ENCODE measurements around the gene PLEKHG5. TPM values are rescaled to one million over a fixed set of nuclear protein-coding genes. Genes with fewer than 3 reads are reported as not detected.
A peak's percentile ranks its signal among the peaks of the same experiment; 100 is the strongest.
"Not testable (repeated sequence)": the region's sequence is repeated elsewhere in the genome, so short reads cannot be mapped to it uniquely, and the experiment has no call there.

PLEKHG5 gene
- total and polyA plus RNA-seq, 2 experiments from 2014 or later, result 9.6 to 34.8 TPM

DNA sequence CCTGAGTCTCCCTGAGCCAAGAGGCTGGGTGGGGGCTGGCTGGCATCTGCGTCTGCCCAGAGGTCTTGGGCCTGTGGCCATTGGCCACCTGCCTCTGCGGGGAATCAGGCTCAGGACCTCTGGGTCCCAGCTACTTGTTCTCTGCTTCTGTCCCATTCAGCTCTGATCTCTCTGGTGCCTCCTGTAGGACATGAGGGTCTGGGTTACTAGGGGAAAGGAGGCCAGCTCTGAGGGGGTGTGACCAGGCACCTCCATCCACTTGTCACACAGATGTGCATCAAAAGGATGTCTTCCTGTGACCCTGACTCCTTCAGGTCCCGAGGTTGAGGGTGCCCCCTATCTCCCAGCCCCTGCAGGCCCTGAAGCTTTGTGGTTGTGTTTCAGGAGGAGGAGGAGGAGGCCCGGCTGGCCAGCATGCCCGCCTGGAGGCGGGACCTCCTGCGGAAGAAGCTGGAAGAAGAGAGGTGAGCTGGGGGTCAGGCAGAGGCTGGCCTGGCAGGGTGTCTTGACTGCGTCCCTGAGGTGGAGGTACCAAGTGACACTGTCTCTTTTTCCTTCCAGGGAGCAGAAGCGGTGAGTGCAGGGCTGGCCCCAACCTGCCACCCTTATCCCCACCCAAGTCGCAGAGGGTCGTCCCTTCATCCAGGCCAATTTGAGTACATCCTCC lies 34.5 kb downstream of the PLEKHG5 start:
- H3K4me1 ChIP-seq (ENCODE audit: low read depth), result no peaks in the 10 kb centered on the region
- H3K27me3 ChIP-seq, result no peaks in the 10 kb centered on the region
- TF ChIP-seq, protein P1, sequence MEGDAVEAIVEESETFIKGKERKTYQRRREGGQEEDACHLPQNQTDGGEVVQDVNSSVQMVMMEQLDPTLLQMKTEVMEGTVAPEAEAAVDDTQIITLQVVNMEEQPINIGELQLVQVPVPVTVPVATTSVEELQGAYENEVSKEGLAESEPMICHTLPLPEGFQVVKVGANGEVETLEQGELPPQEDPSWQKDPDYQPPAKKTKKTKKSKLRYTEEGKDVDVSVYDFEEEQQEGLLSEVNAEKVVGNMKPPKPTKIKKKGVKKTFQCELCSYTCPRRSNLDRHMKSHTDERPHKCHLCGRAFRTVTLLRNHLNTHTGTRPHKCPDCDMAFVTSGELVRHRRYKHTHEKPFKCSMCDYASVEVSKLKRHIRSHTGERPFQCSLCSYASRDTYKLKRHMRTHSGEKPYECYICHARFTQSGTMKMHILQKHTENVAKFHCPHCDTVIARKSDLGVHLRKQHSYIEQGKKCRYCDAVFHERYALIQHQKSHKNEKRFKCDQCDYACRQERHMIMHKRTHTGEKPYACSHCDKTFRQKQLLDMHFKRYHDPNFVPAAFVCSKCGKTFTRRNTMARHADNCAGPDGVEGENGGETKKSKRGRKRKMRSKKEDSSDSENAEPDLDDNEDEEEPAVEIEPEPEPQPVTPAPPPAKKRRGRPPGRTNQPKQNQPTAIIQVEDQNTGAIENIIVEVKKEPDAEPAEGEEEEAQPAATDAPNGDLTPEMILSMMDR (IDR thresholded peaks at IDR 0.05; ENCODE audit: low read depth, low read length), result no peak
- no peak overlapping the region for H3K4me3 ChIP-seq
- DNase-seq (ENCODE audit: low read depth in 1 of 2, low spot score in 1 of 2), result no peak
- H3K36me3 ChIP-seq, result no peaks in the 10 kb centered on the region
- H3K27ac ChIP-seq, result no peak overlapping the region
- H3K9me3 ChIP-seq (ENCODE audit: low read depth), result no peaks in the 10 kb centered on the region

DNA sequence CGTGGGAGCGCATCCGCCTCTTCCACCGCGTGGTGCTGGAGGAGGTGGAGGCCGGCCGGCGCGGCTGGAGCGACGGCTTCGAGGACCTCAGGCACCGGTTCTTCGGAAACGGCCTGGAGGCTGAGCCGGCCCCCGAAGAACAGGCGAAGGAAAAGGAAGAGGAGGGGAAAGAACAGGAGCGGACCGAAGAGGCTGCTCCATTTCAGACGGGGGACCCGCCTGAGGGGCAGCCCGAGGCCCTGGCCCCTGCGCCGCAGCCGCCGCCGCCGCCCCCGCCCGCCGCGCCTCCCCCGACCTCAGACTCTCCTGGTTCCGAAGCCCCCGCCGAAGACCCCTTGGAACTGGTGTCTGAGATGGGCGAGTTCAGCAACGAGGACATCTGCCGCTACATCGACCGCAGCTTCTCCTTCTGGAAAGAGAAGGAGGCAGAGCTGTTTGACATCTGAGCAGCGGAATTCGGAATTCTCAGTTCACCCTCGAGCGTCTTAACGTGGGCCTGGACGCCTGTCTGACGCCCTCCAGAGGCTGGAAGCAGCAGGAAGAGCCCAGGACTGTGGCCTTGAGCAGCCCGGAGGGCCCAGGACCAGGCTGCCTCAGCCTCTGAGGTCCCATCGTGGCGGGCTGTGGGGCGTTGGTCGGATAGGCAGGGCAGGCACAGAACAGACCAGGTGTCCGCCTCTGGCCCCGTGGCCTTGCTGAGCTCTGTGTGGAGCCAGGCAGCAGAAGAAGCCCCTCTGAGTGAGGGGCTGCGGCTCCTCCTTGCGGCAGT lies 35.5 kb downstream of the PLEKHG5 start:
- not testable (repeated sequence) for DNase-seq (ENCODE audit: low read depth in 1 of 2, low spot score in 1 of 2); H3K4me1 ChIP-seq (ENCODE audit: low read depth); H3K36me3 ChIP-seq; H3K9me3 ChIP-seq (ENCODE audit: low read depth); H3K27me3 ChIP-seq; H3K27ac ChIP-seq; H3K4me3 ChIP-seq

DNA sequence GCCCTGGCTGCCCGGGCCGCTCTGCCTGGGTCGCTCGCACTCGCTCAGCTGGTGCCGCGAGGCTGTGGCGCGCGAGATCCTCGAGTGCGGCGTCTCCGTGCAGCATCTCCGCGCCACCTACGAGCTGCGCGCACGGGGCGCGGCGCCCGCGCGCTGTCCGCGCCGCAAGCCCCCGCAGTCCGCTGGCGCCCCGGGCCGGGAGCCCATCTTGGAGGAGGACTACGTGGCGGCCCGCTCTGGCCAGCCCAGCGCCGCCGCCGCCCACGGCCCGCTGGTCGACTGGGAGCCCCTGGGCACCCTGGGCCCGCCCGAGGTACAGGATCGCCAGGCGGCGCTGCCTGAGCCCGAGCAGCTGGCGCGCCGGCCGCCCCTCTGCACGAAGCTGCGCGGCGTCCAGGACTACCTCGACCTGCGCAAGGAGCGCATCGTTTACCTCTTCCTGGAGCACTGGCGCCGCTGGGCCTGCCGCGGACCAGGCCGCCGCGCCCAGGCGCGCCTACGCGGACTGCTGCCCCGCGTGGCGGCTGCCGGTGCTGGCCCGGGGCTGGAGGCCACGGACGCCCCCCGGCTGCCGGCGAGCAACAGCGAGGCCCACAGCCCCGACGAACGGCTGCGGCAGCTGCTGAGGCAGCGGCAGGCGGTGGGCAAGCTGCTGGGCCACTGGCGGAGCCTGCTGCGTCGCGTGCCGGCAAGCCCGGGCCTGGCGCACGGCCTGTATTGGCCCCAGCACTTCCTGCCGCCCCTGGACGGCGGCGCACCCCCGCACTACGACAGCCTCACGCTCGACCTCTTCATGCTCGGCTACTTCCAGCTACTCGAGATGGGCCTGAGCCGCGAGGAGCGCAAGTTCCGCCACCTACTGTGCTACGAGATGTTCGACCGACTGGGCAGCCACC lies 36.4 kb downstream of the PLEKHG5 start:
- TF ChIP-seq, protein P1 (IDR thresholded peaks at IDR 0.05; ENCODE audit: low read depth, low read length), result no peak
- H3K36me3 ChIP-seq, result no peaks in the 10 kb centered on the region
- DNase-seq (ENCODE audit: low read depth in 1 of 2, low spot score in 1 of 2), result peak in 1 of 2 donors; percentile 29
- H3K4me1 ChIP-seq (ENCODE audit: low read depth), result no peaks in the 10 kb centered on the region
- no peak overlapping the region for H3K27ac ChIP-seq
- H3K27me3 ChIP-seq, result no peaks in the 10 kb centered on the region
- H3K4me3 ChIP-seq, result no peak overlapping the region
- H3K9me3 ChIP-seq (ENCODE audit: low read depth), result no peaks in the 10 kb centered on the region

DNA sequence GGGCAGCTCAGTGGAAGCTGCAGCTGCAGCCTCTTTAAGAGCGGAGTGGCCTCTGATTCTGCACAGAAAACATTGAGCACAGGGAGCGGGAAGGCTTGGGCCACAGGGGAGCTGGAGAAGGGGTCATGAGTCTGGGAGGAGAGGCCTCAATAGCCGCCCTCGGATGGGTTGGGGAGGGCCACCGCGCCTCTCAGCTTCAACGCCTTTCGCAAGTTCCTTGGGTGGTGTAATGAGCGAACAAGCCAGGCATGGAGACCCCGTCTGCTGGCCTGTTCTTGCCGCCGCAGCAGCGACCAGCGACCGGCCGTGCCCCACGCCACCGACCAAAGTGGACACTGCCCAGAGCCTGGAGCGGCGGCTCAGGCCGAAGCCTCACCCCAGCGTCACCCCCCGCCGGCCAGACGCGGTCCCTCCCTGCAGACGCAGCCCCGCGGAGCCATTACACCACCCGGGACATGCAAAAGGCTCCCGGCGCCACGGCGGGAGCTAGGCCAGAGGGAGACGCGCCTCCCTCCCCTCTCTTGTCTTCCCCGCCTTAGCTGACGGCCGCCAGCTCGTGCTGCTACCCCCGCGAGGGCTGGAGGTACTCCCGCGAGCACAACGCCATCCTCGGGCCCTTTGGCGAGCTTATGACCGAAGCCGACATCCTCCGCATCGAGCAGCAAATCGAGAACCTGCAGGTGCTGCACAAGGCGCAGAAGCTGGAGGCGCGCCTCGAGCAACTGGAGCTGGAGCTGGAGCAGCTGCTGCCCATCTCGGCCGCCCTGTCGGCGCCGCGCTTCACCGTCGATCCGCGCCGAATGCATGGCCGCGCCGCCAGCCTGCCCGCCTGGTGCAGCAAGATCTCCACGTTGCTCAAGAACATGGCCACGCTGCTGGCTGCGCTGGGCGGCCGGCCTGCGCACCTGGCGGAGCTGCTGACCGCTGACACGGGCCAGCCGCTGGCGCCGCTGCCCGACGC lies 37.3 kb downstream of the PLEKHG5 start:
- H3K4me1 ChIP-seq (ENCODE audit: low read depth); H3K4me3 ChIP-seq; H3K9me3 ChIP-seq (ENCODE audit: low read depth); H3K27ac ChIP-seq; H3K36me3 ChIP-seq; H3K27me3 ChIP-seq: not testable (repeated sequence)
- DNase-seq (ENCODE audit: low read depth in 1 of 2, low spot score in 1 of 2), result peak in 1 of 2 donors; percentile 30

DNA sequence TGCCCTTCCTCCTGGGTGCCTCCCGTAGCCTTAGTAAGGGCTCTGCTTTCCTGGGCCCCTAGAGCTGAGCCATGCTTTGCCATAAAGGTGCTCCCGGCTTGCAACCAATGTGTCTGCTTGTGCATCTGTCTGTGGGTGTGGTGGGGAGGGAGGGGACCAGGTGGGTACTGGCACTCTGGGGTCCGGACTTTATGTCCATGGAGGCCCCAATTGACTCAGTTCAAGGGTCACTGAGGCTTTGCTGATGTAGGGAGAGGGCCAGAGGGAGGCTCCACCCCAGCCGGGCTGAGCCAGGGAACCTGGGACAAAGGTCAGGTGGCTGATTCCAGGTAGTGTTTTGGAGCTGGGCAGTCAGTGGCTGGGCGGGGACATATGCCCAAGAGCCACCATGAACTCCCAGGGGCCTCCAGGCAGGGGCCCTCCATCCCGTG lies 40.5 kb downstream of the PLEKHG5 start:
- no peaks in the 10 kb centered on the region for H3K36me3 ChIP-seq
- H3K27me3 ChIP-seq, result peaks cover 33% of the 10 kb centered on the region
- H3K27ac ChIP-seq, result no peak overlapping the region
- H3K4me1 ChIP-seq (ENCODE audit: low read depth), result no peaks in the 10 kb centered on the region
- no peak overlapping the region for H3K4me3 ChIP-seq
- no peak for DNase-seq (ENCODE audit: low read depth in 1 of 2, low spot score in 1 of 2)
- TF ChIP-seq, protein P1 (IDR thresholded peaks at IDR 0.05; ENCODE audit: low read depth, low read length), result no peak
- no peaks in the 10 kb centered on the region for H3K9me3 ChIP-seq (ENCODE audit: low read depth)

DNA sequence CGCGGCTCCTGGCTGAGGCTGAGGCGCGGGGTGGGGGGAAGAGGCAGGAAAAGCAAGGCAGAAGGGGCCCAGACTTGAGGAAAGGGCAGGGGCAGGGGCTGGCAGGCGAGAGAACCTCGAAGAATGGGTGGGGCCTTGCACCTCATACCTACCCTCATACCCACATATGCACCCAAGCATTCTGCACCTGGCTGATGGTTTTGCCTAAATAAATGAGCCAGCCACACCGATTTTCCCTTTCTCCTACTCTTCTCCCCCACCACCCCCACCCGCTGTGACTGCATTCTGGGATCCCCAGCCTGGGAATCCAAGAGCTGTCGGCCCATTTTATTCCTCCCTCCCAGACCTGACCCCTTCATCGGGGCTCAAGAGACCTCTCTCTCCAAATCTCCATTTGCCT lies 41.0 kb downstream of the PLEKHG5 start:
- H3K4me3 ChIP-seq; H3K9me3 ChIP-seq (ENCODE audit: low read depth); H3K27ac ChIP-seq; H3K36me3 ChIP-seq; H3K4me1 ChIP-seq (ENCODE audit: low read depth); DNase-seq (ENCODE audit: low read depth in 1 of 2, low spot score in 1 of 2): not testable (repeated sequence)
- H3K27me3 ChIP-seq, result peaks cover 33% of the 10 kb centered on the region

Measured in cardiac muscle cell (in vitro differentiated cells and primary cell).